Osteoblast (primary cell): Measurements from ENCODE around the gene VASN. TPM values are rescaled to one million over a fixed set of nuclear protein-coding genes. Genes with fewer than 3 reads are reported as not detected.

ENCODE experiments used
- DNase-seq: peaks from one replicate; pipeline ENCODE4 v3.0.0; 2011; ENCODE audit warnings: low spot score, mixed read lengths; ENCODE audit not compliant: insufficient read length; ENCODE audit errors: missing footprints
- H2AFZ ChIP-seq: 2 replicates; pipeline ENCODE4 v1.6.0; 2011; ENCODE audit warnings: mild to moderate bottlenecking, low read length
- H3K27ac ChIP-seq: 2 replicates; pipeline ENCODE4 v1.5.1; 2011; ENCODE audit warnings: mild to moderate bottlenecking, low read depth, low read length, moderate library complexity
- H3K27me3 ChIP-seq: 2 replicates; pipeline ENCODE4 v1.6.0; 2012; ENCODE audit warnings: mild to moderate bottlenecking, control low read depth, inconsistent platforms, low read length, moderate library complexity; ENCODE audit not compliant: insufficient read depth
- H3K36me3 ChIP-seq: 2 replicates; pipeline ENCODE4 v1.5.1; 2011; ENCODE audit warnings: mild to moderate bottlenecking, low read length, control low read depth, moderate library complexity; ENCODE audit not compliant: insufficient read depth
- H3K4me1 ChIP-seq: 2 replicates; pipeline ENCODE4 v1.5.1; 2011; ENCODE audit warnings: mild to moderate bottlenecking, low read length, control low read depth, moderate library complexity; ENCODE audit not compliant: insufficient read depth
- H3K4me2 ChIP-seq: 2 replicates; pipeline ENCODE4 v1.6.0; 2011; ENCODE audit warnings: mild to moderate bottlenecking, low read length; ENCODE audit not compliant: insufficient read depth
- H3K4me3 ChIP-seq: fragments of 200-600 bp; sonication (generic); 3 replicates; pipeline ENCODE4 v1.5.1; 2012; ENCODE audit warnings: mild to moderate bottlenecking, low read length, inconsistent platforms; ENCODE audit not compliant: insufficient read depth
- H3K79me2 ChIP-seq: 2 replicates; pipeline ENCODE4 v1.6.0; 2012; ENCODE audit warnings: mild to moderate bottlenecking, low read length, control low read depth, inconsistent platforms; ENCODE audit not compliant: insufficient read depth
- H3K9me3 ChIP-seq: 2 replicates; pipeline ENCODE4 v1.5.1; 2011; ENCODE audit warnings: low read depth, low read length, control low read depth
- H4K20me1 ChIP-seq: 2 replicates; pipeline ENCODE4 v1.6.0; 2012; ENCODE audit warnings: mild to moderate bottlenecking, low read length, control low read depth; ENCODE audit not compliant: insufficient read depth
- CTCF ChIP-seq: IDR thresholded peaks from 2 replicates; pipeline ENCODE4 v1.5.1; 2011; ENCODE audit warnings: mild to moderate bottlenecking, low read depth, low read length, moderate library complexity; ENCODE audit errors: extremely low read depth
- total RNA-seq: library from RNA; depleted of rRNA; stranded (reverse); fragments of >200 nt; gene quantifications from 2 replicates; pipeline ENCODE4 v1.2.3, GENCODE V29; 2012

VASN gene
- total RNA-seq, 1 donor: 217 TPM

- Histone ChIP-seq H2AFZ (no peak overlapping the region), H3K4me3 (peak overlapping the region; percentile 100), H3K4me2 (peak overlapping the region; percentile 93), H3K9me3 (no peaks in the 10 kb centered on the region), H3K4me1 (peaks cover 61% of the 10 kb centered on the region), H3K36me3 (peaks cover 9% of the 10 kb centered on the region), H4K20me1 (peaks cover 54% of the 10 kb centered on the region), H3K79me2 (peaks cover 51% of the 10 kb centered on the region), H3K27ac (peak overlapping the region; percentile 98), H3K27me3 (no peaks in the 10 kb centered on the region)
- peak; percentile 90 for DNase-seq
- no peak for TF ChIP-seq CTCF
Measured at GRCh38 chr16:4372001-4372577, 441 bp downstream of the VASN start.

- peaks cover 60% of the 10 kb centered on the region for H4K20me1 ChIP-seq
- H3K4me1 ChIP-seq: peaks cover 68% of the 10 kb centered on the region
- peaks cover 12% of the 10 kb centered on the region for H3K36me3 ChIP-seq
- peak overlapping the region; percentile 100 for H3K4me3 ChIP-seq
- no peak overlapping the region for H2AFZ ChIP-seq
- H3K27me3 ChIP-seq: no peaks in the 10 kb centered on the region
- H3K79me2 ChIP-seq: peaks cover 58% of the 10 kb centered on the region
- H3K27ac ChIP-seq: peak overlapping the region; percentile 98
- H3K4me2 ChIP-seq: peak overlapping the region; percentile 93
- DNase-seq: peak; percentile 98
- H3K9me3 ChIP-seq: no peaks in the 10 kb centered on the region
- TF ChIP-seq CTCF: no peak
Measured at GRCh38 chr16:4372578-4373355, 1.1 kb downstream of the VASN start.

- peaks cover 74% of the 10 kb centered on the region for H3K4me1 ChIP-seq
- DNase-seq: peak; percentile 93
Measured at GRCh38 chr16:4373356-4373908, 1.8 kb downstream of the VASN start.

More at GRCh38 chr16:4373356-4373908, 1.8 kb downstream of the VASN start:
- TF ChIP-seq CTCF: no peak
- H4K20me1 ChIP-seq: peaks cover 66% of the 10 kb centered on the region
- peaks cover 64% of the 10 kb centered on the region for H3K79me2 ChIP-seq
- H3K4me3 ChIP-seq: peak overlapping the region; percentile 100
- H3K36me3 ChIP-seq: peaks cover 18% of the 10 kb centered on the region
- no peaks in the 10 kb centered on the region for H3K27me3 ChIP-seq
- no peaks in the 10 kb centered on the region for H3K9me3 ChIP-seq
- H2AFZ ChIP-seq: no peak overlapping the region
- peak overlapping the region; percentile 93 for H3K4me2 ChIP-seq
- peak overlapping the region; percentile 98 for H3K27ac ChIP-seq
